B cell (primary cell): ENCODE data around the gene GALR1.

ENCODE experiments used
- EZH2 ChIP-seq: IDR thresholded peaks from 2 replicates; pipeline ENCODE4 v1.6.1; 2012; ENCODE audit warnings: borderline replicate concordance, low read depth, mild to moderate bottlenecking, moderate library complexity, low read length; ENCODE audit not compliant: insufficient read depth, poor library complexity, severe bottlenecking
- TF ChIP-seq, protein P1 (sequence below): fragments of 200-600 bp; IDR thresholded peaks from one replicate; pipeline ENCODE4 v1.8.0; 2022; ENCODE audit warnings: antibody characterized with exemption, mild to moderate bottlenecking

DNA sequence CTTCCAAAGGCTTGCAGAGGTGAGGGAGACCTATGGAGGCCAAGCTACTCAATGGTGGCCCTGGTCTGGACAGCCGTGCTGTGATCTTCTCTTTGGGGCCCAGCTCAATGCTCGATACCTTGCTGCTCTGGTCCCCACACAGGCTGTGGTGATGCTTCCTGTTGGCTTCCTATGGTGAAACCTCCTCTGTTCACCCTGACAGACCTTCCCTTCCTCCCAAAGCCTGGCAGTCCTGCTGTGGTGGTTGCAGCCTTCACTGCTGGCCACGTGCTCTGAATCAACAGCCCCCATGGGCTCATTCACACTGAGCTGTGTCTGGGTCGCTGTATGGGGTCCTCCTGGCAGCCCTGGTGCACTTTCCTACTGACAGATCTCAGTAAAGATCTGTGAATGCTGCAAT lies 31.0 kb upstream of the GALR1 start:
- TF ChIP-seq, protein P1, sequence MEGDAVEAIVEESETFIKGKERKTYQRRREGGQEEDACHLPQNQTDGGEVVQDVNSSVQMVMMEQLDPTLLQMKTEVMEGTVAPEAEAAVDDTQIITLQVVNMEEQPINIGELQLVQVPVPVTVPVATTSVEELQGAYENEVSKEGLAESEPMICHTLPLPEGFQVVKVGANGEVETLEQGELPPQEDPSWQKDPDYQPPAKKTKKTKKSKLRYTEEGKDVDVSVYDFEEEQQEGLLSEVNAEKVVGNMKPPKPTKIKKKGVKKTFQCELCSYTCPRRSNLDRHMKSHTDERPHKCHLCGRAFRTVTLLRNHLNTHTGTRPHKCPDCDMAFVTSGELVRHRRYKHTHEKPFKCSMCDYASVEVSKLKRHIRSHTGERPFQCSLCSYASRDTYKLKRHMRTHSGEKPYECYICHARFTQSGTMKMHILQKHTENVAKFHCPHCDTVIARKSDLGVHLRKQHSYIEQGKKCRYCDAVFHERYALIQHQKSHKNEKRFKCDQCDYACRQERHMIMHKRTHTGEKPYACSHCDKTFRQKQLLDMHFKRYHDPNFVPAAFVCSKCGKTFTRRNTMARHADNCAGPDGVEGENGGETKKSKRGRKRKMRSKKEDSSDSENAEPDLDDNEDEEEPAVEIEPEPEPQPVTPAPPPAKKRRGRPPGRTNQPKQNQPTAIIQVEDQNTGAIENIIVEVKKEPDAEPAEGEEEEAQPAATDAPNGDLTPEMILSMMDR: no peak
- TF ChIP-seq EZH2: no peak
